ENCODE measurements around the gene CLN5.
"Not testable (repeated sequence)": the region's sequence is repeated elsewhere in the genome, so short reads cannot be mapped to it uniquely, and the experiment has no call there.

Gene CLN5

DNA sequence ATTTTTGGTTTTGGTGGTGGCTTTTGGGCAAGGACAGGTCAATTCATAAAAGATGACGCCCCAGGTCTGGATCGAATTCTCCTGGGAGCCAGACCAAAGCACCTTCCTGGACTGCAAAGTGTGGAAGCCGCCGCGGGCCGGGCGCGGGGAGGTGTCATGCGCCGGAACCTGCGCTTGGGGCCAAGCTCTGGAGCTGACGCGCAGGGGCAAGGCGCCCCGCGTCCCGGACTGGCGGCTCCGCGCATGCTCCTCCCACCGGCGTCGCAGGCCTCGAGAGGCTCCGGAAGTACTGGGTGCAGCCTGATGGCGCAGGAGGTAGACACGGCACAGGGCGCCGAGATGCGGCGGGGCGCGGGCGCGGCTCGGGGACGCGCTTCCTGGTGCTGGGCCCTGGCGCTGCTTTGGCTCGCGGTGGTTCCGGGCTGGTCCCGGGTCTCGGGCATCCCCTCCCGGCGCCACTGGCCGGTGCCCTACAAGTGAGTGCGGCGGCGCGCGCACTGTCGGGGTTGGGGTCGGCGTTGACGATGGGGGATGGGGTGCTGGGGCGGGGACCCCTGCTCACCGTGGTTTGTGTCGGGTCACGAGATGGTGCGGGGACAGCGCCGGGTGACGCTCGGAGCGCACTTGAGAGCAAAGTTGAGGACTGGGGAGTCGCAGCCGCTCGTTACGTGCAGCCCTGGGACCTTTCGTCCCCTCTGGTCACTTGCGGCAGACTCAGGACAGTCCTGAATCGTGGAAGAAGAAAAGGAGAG, at the start of gene CLN5:
CLN5 (plus strand) TSS at position 286 of the 752 bp plus-strand sequence; CDS start at position 304, 18 bp downstream.
- DNase-seq: peak; percentile 90 to 91

DNA sequence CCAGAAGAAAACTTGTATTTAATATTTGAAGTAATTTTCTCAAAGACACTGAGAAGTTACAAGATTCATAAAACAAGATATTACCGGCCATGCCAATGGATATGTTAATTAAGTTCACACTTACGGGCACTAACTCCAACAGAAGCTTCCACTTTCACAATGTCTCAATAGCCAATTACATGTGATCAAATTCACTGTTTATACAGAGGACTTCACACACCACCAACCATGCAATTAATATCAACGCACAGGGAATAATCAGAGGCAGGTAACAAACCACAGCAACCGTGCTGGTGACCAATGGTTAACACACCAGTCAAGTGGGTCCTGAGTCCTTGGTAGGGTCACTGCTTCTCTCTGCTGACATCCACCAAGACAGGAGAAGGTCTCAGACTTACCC, 49.5 kb upstream of the CLN5 start:
- no peak for DNase-seq

DNA sequence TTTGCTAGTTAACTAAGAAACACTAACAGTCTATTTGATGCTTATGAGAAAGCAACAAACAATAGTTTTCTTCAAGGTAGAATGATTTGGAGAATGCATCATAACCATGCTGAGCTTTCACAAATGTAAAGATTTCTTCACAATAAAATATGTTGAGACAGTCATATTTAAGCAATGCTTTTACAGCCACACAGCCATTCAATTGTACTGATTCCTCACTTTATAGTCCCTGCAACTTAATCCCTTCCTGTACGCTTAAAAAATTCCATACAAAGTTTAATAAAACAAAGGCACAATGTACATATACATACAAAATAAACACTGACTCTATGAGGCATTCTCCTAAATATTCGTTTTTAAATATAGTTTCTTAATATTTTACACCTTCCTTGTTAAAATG, 48.2 kb upstream of the CLN5 start:
- no peak for DNase-seq

GRCh38 chr13:76944456-76944855, 47.4 kb upstream of the CLN5 start:
- DNase-seq: no peak

DNA sequence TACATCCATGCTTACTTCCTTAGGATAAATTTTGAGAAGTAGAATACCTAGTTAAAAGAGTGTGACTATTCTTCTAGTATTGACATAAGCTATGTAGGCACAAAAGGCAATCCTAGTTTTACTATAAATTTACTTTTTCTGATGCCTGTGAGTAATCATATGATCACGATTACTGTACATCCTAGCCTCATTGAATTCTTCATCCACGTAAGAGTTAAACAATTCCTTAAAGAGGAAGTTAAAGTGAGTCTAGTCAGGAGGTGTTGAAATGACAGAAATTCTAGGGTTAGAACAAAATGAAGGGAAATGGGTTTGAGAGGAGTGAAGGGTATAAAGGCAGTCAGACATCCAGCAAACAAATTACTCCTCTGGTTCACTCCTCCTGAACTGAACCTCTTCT, 43.7 kb upstream of the CLN5 start, which contains the start of gene ACOD1:
ACOD1 (plus strand) TSS at position 363 of the 400 bp plus-strand sequence. CDS start 48 bp downstream, outside the sequence.
- DNase-seq: no peak

GRCh38 chr13:76950101-76950500, 41.8 kb upstream of the CLN5 start:
- DNase-seq: no peak

- DNase-seq: no peak
Observed at GRCh38 chr13:76953968-76954367, 37.9 kb upstream of the CLN5 start.

DNA sequence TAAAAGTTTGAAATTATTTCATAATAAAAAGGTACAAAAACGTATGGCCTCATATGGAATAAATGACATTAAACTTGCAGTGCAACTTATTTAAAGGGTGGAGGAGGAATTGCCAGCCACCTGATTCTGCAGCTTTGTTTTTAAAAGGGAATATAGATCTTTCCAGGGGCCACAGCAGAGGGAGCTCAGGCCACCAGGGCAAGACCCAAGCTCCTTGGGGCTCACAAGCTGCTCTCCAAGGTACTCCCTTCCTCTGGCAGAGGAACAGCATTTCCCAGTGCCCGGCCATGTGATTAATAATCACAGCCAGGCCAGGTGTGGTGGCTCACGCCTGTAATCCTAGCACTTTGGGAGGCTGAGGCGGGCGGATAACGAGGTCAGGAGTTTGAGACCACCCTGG, 37.3 kb upstream of the CLN5 start:
- no peak for DNase-seq

DNA sequence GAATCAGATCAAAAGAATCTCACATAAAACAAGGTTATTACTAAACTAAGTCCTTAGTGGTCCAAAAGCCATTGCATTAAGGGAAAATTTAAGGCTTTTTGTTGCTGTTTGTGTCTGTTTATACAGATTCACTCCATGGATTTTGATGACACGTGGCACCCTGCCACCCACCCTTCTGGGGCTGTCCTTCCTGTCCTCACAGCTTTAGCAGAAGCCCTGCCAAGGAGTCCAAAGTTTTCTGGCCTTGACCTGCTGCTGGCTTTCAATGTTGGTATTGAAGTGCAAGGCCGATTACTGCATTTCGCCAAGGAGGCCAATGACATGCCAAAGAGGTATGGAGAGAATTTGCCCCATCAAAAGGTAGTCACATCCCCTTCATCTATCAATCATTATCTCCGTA, 36.7 kb upstream of the CLN5 start:
- no peak for DNase-seq

- no peak for DNase-seq
Observed at GRCh38 chr13:76955661-76956060, 36.2 kb upstream of the CLN5 start.

- no peak for DNase-seq
Observed at GRCh38 chr13:76958841-76959432, 32.9 kb upstream of the CLN5 start.

GRCh38 chr13:76959734-76960133, 32.1 kb upstream of the CLN5 start:
- DNase-seq: not testable (repeated sequence)

DNA sequence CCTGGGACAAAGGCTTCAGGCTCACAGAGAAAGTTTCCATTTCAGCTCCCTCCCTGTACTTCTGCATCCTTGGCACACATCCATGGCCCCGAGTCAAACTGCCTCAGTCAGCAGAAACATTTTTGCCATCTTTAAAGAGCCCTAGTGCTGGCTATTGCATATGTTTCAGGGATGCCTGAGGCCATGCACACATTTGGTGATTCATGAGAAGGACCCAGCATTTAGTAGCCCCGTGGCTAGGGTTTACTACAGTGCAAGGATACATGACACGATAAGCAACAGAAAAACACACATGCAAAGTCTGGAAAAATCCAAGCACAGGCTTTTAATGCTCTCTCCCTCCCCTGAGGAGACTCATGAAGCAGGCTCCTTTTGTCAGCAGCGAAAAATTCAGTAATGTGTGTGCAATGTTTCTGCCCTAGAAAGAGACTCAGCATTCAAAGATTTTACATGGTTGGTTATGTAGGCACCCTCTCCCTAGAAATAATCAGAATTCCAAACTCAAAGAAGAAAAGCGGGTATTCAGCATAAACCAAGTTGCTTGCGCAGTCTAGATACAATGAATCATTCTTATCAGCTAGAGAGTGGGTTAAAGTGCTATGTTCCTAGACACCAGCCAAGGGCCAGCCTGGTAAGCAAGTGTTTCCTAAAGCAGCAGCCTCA, 26.0 kb upstream of the CLN5 start:
- no peak for DNase-seq

- no peak for DNase-seq
Observed at GRCh38 chr13:76967031-76967430, 24.9 kb upstream of the CLN5 start.

DNA sequence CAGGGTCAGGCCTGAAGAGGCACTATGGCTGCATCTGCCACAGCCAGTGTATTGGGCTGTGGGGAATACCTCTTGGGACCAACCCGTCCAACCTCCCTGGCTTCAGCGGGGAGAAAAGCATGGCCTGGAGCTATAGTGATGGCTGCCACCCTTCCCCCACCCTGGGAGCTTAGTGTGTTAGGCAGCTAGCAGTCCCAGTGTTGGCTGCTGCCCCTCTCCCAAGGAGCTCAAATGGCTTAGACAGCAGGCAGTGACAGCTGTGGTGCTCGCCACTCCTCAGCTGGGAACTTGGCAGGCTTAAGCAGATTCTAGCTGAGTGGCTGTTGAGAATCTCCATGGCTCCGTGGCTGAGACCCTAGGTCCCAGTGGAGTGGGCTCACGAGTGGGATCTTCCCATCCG, 23.8 kb upstream of the CLN5 start:
- DNase-seq: no peak

GRCh38 chr13:76969488-76970365, 22.2 kb upstream of the CLN5 start:
- no peak for DNase-seq

DNA sequence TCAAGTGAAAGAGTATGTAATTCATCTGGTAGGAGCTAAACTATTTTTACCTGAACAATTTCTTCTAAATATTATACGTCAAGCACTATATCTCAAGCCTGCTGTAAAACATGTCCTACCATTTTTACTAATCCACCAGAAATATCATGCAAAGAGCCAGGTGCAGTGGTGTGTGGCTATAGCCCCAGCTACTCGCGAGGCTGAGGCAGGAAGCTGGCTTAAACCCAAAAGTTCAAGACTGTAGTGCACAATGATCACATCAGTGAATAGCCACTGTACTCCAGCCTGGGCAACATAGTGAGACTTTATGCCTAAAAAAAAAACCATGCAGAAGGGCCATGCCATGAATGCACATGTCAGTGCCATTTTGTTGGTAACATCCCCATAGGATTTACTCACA, 20.7 kb upstream of the CLN5 start:
- DNase-seq: no peak

DNA sequence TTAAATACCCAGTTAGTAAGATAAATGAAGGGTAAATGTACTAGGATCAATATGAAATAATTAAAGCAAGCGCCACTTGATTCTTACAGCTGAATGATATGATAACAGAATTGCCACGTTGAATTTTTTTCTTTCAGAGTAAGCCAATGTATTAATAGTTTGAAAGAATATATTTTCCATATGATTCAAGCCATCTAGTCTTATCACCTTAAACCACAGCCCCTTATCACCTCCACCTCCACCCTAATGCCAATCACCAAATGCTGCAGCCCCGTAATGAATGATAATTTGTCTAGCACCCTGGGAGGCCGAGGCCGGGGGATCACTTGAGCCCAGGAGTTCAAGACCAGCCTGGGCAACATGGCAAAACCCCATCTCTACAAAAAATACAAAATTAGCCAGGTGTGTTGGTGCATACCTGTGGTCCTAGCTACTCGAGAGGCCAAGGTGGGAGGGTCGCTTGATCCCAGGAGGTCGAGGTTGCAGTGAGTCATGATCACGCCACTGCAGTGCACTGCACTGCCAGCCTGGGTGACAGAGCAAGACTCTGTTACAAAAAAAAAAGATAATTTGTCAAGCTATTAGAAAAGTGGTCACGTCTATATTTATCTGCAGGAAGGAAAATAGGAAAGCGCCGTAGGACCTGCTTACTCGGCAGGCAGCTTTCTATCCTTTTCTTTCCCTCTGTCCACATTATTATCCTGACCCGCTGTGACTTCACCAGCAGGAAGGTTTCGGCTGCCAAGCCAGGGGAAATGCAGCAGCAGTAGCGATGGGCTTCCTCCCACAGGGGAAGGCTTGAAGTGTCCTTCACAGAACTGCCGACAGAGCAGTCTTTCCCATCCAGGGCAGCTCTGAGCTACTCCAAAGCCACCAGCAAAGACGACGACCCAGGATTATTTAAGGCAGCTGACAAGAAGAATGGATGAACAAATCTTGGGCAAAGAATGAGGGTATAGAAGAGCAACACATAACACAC, 19.7 kb upstream of the CLN5 start:
- DNase-seq: no peak

DNA sequence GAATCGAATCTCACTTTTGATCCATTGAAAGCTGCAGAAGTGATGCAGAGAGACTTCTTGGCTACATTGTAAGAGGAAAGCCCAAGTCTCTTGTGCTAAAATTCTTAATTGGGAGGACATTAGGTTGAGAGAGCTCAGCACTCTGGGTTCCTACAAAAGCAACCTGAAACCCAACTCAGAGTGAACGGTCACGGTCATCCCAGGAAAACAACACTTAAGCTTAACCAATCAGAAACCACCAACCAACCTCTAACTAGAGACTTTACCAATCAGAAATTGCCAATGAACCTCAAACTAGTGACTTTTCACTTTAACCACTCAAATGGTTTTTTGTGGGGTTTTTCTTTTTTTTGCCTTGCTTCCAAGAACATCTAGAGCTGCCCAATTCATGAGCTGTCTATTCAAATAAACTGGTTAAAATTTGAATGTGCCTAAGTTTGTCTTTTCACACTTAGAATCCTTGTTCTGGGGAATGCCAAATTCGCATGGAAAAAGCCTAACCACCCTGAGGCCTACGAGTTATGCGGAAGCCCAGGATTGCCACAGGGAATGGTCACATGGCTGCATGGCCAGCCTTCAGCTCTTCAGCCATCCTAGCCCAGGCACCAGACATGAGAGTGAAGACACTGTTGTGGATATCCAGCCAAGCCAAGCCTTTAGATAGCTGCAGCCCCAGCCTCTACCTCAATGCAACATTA, 17.8 kb upstream of the CLN5 start:
- no peak for DNase-seq

DNA sequence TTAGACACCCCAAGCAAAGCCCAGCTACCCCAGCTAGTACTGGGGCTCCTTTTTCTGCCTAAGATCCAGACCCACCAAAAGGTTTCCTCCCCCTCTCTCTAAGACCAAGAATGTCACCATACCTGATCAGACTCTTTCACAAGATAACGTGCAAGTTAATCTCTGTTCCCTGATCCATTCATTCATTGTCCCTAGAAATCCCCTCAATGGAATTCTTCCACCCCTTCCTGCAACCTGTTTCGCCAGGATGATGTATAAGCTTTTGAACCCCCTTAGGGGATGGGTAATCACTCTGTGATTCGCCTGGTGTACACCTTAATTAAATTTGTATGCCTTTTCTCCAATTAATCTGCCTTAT, 17.3 kb upstream of the CLN5 start:
- no peak for DNase-seq

GRCh38 chr13:76975863-76976262, 16.0 kb upstream of the CLN5 start:
- DNase-seq: no peak

Data from activated CD4-positive, alpha-beta T cell treated with anti-CD3 and anti-CD28 coated beads, Interleukin-2, amount 50 U/mL, for 4 hours (primary cell).